Measurements from ENCODE around the gene YDJC. TPM values are rescaled to one million over a fixed set of nuclear protein-coding genes. Genes with fewer than 3 reads are reported as not detected.
A peak's percentile ranks its signal among the peaks of the same experiment; 100 is the strongest.
"Not testable (repeated sequence)": the region's sequence is repeated elsewhere in the genome, so short reads cannot be mapped to it uniquely, and the experiment has no call there.

The YDJC gene
- total RNA-seq, 1 experiment from 2014 or later, result 78.4 TPM

GRCh38 chr22:21657360-21658032 lies 27.7 kb upstream of the YDJC start:
- no peaks in the 10 kb centered on the region for H3K9me3 ChIP-seq
- DNase-seq, result peak; percentile 49
- H3K27me3 ChIP-seq, result no peaks in the 10 kb centered on the region
- H3K36me3 ChIP-seq, result 0 out of 2 replicates have a peak, but pooled peaks cover 3% of the 10 kb centered on the region
- peak overlapping the region; percentile 30 for H3K4me3 ChIP-seq

- H3K27me3 ChIP-seq, result no peaks in the 10 kb centered on the region
- H3K4me3 ChIP-seq, result peak overlapping the region; percentile 30
- DNase-seq, result no peak
- H3K36me3 ChIP-seq, result 0 out of 2 replicates have a peak, but pooled peaks cover 3% of the 10 kb centered on the region
- H3K9me3 ChIP-seq, result no peaks in the 10 kb centered on the region
These were observed 27.2 kb upstream of the YDJC start for GRCh38 chr22:21657020-21657359.

- no peaks in the 10 kb centered on the region for H3K27me3 ChIP-seq
- peak overlapping the region; percentile 87 for H3K4me3 ChIP-seq
- no peaks in the 10 kb centered on the region for H3K9me3 ChIP-seq
- peaks cover 9% of the 10 kb centered on the region; the same call in 1 of the 2 replicates for H3K36me3 ChIP-seq
- DNase-seq, result no peak
These were observed 23.0 kb upstream of the YDJC start for GRCh38 chr22:21652547-21653545.

GRCh38 chr22:21652010-21652546 lies 22.3 kb upstream of the YDJC start:
- Histone ChIP-seq H3K27me3 (no peaks in the 10 kb centered on the region), H3K36me3 (peaks cover 9% of the 10 kb centered on the region; the same call in 1 of the 2 replicates), H3K9me3 (no peaks in the 10 kb centered on the region), H3K4me3 (peak overlapping the region; percentile 87)
- DNase-seq, result peak; percentile 90

- Histone ChIP-seq H3K4me3 (peak overlapping the region; percentile 87), H3K27me3 (no peaks in the 10 kb centered on the region), H3K9me3 (no peaks in the 10 kb centered on the region), H3K36me3 (peaks cover 10% of the 10 kb centered on the region; the same call in 1 of the 2 replicates)
- DNase-seq, result no peak
These were observed 21.7 kb upstream of the YDJC start for GRCh38 chr22:21651521-21652009.

GRCh38 chr22:21650823-21651520 lies 21.1 kb upstream of the YDJC start:
- Histone ChIP-seq H3K27me3 (no peaks in the 10 kb centered on the region), H3K4me3 (peak overlapping the region; percentile 87), H3K9me3 (no peaks in the 10 kb centered on the region), H3K36me3 (peaks cover 13% of the 10 kb centered on the region; the same call in 1 of the 2 replicates)
- DNase-seq, result no peak

- Histone ChIP-seq H3K4me3 (no peak overlapping the region), H3K36me3 (peaks cover 13% of the 10 kb centered on the region; the same call in 1 of the 2 replicates), H3K27me3 (no peaks in the 10 kb centered on the region), H3K9me3 (no peaks in the 10 kb centered on the region)
- DNase-seq, result no peak
These were observed 20.5 kb upstream of the YDJC start for GRCh38 chr22:21650280-21650679.

GRCh38 chr22:21646608-21647590 lies 17.1 kb upstream of the YDJC start:
- Histone ChIP-seq H3K4me3 (no peak overlapping the region), H3K27me3 (no peaks in the 10 kb centered on the region)
- DNase-seq, result peak; percentile 50

GRCh38 chr22:21645513-21645912 lies 15.7 kb upstream of the YDJC start:
- peaks cover 14% of the 10 kb centered on the region; the same call in 1 of the 2 replicates for H3K36me3 ChIP-seq
- not testable (repeated sequence) for H3K27me3 ChIP-seq, H3K9me3 ChIP-seq, H3K4me3 ChIP-seq, DNase-seq

More at GRCh38 chr22:21646608-21647590, 17.1 kb upstream of the YDJC start:
- Histone ChIP-seq H3K36me3 (peaks cover 14% of the 10 kb centered on the region; the same call in 1 of the 2 replicates), H3K9me3 (no peaks in the 10 kb centered on the region)

GRCh38 chr22:21643533-21644357 lies 13.9 kb upstream of the YDJC start:
- Histone ChIP-seq H3K9me3 (no peaks in the 10 kb centered on the region), H3K4me3 (peak overlapping the region; percentile 88), H3K27me3 (no peaks in the 10 kb centered on the region), H3K36me3 (peaks cover 10% of the 10 kb centered on the region; the same call in 1 of the 2 replicates)
- DNase-seq, result no peak

GRCh38 chr22:21642584-21643448 lies 13.0 kb upstream of the YDJC start:
- peak; percentile 51 for DNase-seq
- H3K9me3 ChIP-seq, result no peaks in the 10 kb centered on the region
- peaks cover 8% of the 10 kb centered on the region; the same call in 1 of the 2 replicates for H3K36me3 ChIP-seq
- H3K4me3 ChIP-seq, result peak overlapping the region; percentile 88
- no peaks in the 10 kb centered on the region for H3K27me3 ChIP-seq

GRCh38 chr22:21641789-21642583 lies 12.2 kb upstream of the YDJC start, which contains the start of gene SDF2L1:
Gene SDF2L1, plus strand, starts transcription at chr22:21642302. Its CDS starts 35 bp downstream, at chr22:21642337.
- no peaks in the 10 kb centered on the region for H3K9me3 ChIP-seq

GRCh38 chr22:21641417-21641788 lies 11.6 kb upstream of the YDJC start:
- no peaks in the 10 kb centered on the region for H3K27me3 ChIP-seq
- peaks cover 5% of the 10 kb centered on the region; the same call in 1 of the 2 replicates for H3K36me3 ChIP-seq
- DNase-seq, result peak; percentile 55
- no peaks in the 10 kb centered on the region for H3K9me3 ChIP-seq
- peak overlapping the region; percentile 88 for H3K4me3 ChIP-seq

More at GRCh38 chr22:21641789-21642583, 12.2 kb upstream of the YDJC start, which contains the start of gene SDF2L1:
- Histone ChIP-seq H3K36me3 (peaks cover 8% of the 10 kb centered on the region; the same call in 1 of the 2 replicates), H3K27me3 (no peaks in the 10 kb centered on the region), H3K4me3 (peak within 1 kb of the TSS; percentile 88)
- DNase-seq, result peak; percentile 98

Data from MG63 (cell line).